Measurements from ENCODE around the gene CUX1. TPM values are rescaled to one million over a fixed set of nuclear protein-coding genes. Genes with fewer than 3 reads are reported as not detected.
"Not testable (repeated sequence)": the region's sequence is repeated elsewhere in the genome, so short reads cannot be mapped to it uniquely, and the experiment has no call there.

The CUX1 gene
- total RNA-seq, 1 donor from 2014 or later: 53.3 TPM

DNA sequence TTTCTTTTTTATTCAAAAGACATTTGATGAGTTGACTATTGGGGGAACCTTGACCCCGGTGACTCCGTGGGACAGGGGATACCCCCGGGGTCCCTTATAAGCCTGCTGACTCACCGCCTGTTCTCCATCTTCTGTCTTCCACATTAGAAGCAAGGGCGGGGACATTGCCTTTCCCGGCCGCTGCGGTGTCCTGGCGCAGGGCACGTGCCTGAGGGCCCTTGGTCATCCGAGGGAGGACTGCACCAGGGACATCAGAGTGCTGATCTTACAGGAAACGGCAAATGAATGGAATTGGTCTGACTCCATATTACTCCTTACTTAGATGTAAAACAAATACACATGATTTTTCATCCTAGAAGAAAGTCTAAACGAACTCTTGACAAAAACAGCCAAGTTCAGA lies 170.1 kb downstream of the CUX1 start:
- no peak for ATAC-seq

- not testable (repeated sequence) for ATAC-seq
Measured at GRCh38 chr7:101988060-101988459, 170.6 kb downstream of the CUX1 start.

DNA sequence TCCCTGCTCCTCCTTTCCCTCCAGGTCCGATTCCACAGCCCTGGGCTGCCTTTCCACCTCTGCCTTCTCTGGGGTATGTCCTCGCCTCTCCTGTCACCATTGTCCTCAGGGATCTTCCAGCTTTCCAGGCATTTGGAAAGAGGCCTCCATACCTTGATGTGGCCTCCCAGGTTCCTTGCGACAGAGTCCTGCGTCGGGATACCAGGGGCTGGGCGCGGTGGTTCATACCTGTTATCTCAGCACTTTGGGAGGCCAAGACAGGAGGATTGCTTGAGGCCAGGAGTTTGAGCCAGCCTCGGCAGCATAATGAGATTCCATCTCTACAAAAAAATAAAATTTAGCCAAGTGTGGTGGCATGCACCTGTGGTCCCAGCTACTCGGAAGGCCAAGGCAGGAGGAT lies 171.1 kb downstream of the CUX1 start:
- ATAC-seq: no peak

DNA sequence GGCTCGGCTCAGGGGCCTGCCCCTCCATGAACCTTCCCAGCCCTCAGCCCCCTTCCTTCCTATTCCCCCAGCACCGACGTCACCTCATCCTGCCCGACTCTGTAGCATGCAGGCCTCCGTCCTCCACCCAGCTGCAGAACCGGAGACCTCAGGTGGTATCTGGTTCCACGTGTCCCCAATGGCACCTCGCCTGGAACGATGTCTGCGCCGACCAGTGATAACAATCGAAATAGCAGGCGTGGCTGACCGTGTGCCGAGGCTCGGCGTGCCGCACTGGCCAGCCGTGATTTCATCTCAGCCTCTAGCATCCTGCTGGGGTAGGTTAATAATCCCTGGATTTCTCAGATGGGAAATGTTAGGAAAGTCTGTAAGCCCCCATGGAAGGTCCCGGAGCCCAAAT lies 171.7 kb downstream of the CUX1 start:
- ATAC-seq: no peak

- ATAC-seq: no peak
Measured at GRCh38 chr7:101990811-101991418, 173.5 kb downstream of the CUX1 start.

GRCh38 chr7:101991860-101992259 lies 174.4 kb downstream of the CUX1 start:
- ATAC-seq: no peak

- ATAC-seq: no peak
Measured at GRCh38 chr7:101993311-101993710, 175.9 kb downstream of the CUX1 start.

DNA sequence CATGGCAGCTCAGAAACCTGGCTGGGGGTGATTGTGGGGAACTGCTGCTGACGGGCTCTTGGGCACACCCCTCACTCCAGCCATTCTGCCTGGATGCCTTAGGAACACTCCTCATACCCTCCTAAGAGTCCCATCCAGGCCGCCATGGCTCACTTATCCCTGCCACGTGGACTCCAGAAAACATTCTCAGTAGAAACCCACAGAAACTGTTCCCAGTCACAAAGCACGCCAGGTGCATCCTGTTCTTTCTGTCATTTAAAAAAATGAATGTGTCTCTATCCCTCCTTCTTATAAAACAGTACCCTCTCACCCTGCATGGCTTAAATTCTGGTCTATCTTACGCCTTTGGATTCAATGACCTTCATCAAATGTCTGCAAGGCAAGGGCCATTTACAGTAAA lies 177.7 kb downstream of the CUX1 start:
- no peak for ATAC-seq

GRCh38 chr7:101996131-101996691 lies 178.8 kb downstream of the CUX1 start:
- no peak for ATAC-seq

- ATAC-seq: no peak
Measured at GRCh38 chr7:101996876-101997275, 179.4 kb downstream of the CUX1 start.

- peak; percentile 17 for ATAC-seq
Measured at GRCh38 chr7:101998029-101998905, 180.8 kb downstream of the CUX1 start.

- no peak for ATAC-seq
Measured at GRCh38 chr7:101998906-101999240, 181.4 kb downstream of the CUX1 start.

DNA sequence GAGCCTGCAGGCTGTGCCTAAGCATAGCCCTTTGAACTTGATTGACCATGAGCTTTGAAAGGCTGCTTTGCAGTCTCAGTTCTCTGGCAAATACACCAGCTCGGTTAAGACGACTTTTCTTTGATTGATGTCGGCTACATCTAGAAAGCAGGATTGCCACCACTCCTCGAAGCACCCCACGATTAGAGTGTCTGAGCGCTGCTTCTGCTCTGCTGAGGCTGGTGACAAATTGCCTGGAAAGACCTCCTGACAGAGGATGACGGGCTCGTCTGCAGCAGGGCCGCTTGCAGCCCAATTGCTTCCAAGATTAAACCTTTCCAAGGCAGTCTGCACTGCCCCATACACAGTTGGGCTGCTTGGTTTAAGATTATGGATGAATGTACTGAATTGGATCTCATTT lies 182.0 kb downstream of the CUX1 start:
- no peak for ATAC-seq

GRCh38 chr7:102000123-102000522 lies 182.7 kb downstream of the CUX1 start:
- ATAC-seq: no peak

DNA sequence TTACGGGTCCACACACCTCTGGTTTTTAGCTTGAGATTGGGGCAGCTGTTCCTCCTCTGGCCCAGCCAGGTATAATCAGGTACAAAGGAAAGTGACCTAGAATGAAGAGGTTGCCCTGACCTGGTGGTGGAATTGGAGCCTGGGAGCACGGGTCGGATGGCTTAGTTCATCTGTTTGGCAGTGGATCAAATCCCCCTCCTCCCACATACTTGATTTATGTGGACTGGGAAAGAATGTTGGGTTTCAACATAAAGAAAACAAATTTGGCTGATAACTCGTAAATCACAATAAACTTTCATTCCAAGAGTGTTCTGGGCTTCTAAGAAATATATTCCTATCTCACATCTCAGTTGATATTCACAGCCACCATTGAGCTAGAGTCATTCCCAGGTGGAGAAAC lies 186.8 kb downstream of the CUX1 start:
- ATAC-seq: no peak

- no peak for ATAC-seq
Measured at GRCh38 chr7:102004848-102005247, 187.4 kb downstream of the CUX1 start.

- no peak for ATAC-seq
Measured at GRCh38 chr7:102005933-102006480, 188.6 kb downstream of the CUX1 start.

- ATAC-seq: no peak
Measured at GRCh38 chr7:102006695-102007094, 189.3 kb downstream of the CUX1 start.

DNA sequence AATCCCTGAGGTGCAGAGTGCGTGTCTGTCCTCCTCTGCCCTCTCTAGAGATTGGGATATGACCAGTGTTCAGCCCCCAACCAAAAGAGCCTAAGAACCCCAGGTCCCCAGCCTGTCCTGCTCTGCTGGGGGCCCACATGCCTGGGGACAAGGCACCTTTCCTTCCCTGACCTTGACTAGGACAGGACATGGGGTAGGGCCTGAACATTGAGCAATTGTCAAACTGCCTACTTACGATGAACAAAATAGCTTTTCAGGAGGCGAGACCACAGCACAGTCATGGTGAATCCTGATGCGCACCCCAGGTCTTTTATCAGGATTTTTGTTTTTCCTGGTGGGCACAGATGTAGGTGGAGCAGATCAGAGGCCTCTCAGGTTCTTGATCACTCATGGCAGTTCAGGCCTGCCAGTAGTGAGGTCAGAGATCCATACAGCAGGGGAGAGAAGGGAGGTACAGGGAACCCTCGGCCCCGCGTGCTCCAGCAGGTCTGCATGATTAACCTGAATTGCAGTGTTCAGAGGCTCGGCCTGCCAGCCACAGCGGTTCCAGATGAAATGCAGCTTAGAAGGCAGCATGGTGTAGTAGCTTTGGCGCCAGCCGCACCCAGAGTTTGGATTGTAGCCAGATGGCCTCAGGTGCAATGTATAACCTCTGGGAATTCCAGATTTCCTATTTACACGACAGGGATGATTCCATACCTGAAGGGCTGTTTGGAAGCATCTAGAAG lies 191.3 kb downstream of the CUX1 start:
- peak; percentile 95 for ATAC-seq

GRCh38 chr7:102009628-102010027 lies 192.2 kb downstream of the CUX1 start:
- ATAC-seq: peak; percentile 73

- ATAC-seq: not testable (repeated sequence)
Measured at GRCh38 chr7:102012112-102012830, 194.8 kb downstream of the CUX1 start.

- no peak for ATAC-seq
Measured at GRCh38 chr7:102012941-102013461, 195.6 kb downstream of the CUX1 start.
